GM18511 (cell line): ENCODE measurements around the gene MAGI2.

Experiments
- ATAC-seq: cut with Tn5 transposase; IDR thresholded peaks from one replicate; pipeline ENCODE4 v1.9.1; 2021; ENCODE audit warnings: mild to moderate bottlenecking, moderate library complexity; ENCODE audit not compliant: unreplicated experiment

MAGI2 gene

DNA sequence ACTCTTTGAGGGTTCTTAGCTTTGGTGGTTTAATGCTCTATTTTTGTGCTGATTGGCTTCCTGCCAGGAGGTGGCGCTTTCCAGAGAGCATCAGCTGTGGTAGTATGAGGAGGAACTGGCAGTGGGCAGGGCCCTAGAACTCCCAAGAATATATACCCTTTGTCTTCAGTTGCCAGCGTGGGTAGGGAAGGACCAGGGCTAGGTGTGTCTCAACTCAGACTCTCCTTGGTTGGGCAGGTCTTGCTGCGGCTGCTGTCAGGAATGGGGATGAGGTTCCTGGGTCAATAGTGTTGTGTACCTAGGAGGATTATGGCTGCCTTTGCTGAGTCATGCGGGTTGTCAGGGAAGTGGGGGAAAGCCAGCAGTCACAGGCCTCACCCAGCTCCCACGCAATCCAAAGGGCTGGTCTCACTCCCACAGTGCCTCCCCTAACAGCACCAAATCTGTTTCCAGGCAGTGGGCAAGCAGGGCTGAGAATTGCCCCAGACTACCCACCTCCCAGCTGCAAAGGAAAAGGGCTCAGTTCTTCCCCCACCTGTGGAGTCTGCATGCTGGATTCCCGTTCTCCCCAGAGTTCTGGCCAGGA lies 1463.4 kb downstream of the MAGI2 start:
- ATAC-seq: no peak

DNA sequence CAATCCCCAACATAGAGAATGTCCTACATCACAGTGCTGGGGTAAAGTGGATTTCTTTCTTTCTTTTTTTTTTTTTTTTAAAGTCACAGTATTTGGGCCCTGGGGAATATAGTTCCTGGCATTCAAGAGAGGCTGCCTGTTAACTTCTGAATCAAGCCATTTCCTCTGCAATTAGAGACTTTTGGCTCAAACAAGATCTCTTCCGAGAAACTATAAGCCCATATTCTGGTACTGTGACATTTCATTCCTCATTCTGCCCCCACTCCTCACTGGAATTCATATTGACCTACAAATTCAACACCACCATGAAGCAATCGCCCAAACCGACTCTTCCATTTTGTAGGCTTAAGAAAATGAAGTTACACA lies 1467.5 kb downstream of the MAGI2 start:
- no peak for ATAC-seq

GRCh38 chr7:77985232-77985973 lies 1468.1 kb downstream of the MAGI2 start:
- no peak for ATAC-seq

DNA sequence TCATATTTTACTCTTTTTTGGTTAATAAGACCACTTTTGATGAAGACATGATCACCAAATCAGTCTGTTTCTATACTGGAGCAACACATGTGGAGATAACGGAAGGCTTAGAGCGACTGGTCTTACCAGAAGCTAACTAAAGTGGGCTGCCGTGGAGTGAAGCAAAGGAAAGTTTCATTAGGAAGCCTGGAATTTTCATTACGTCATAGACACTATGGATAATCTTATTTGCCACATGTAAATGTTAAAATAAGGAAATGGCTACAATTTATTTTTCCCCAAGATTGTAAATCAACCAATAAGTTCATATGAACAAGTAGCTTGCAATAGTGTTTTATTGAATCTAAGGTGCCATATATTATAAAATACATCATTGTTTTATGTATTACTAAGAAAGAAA lies 1469.5 kb downstream of the MAGI2 start:
- ATAC-seq: no peak

- ATAC-seq: no peak
Measured at GRCh38 chr7:77982926-77983550, 1470.4 kb downstream of the MAGI2 start.

DNA sequence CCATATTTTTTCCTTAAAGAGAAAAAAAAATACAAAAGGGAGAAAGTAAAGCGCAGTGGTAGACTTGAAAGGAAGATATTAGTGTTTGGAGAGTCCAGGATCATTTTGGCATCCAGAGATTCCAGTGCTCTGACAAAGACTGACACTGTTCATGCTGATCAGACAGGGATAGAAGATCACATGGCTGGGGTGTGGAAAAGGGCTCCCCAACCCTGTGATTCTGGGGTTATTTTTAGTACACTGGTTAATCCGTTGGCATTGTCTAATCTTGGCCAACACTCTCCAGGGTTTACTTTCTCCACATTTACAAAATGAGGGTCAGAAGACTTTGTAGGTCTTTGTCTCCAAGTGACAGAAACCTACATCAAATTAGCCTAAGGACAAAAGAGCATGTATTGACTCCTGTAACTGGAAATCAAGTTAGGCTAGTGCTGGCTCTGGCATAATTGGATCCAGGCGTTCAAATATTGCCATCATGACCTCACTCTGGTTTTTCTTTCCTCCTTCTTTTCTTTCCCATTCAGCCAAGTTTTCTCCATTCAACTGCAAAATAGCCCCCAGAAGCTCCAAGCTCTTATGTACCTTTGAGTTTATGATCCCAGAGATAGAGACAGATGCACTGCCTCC lies 1473.3 kb downstream of the MAGI2 start:
- ATAC-seq: no peak

- no peak for ATAC-seq
Measured at GRCh38 chr7:77979219-77979618, 1474.2 kb downstream of the MAGI2 start.

DNA sequence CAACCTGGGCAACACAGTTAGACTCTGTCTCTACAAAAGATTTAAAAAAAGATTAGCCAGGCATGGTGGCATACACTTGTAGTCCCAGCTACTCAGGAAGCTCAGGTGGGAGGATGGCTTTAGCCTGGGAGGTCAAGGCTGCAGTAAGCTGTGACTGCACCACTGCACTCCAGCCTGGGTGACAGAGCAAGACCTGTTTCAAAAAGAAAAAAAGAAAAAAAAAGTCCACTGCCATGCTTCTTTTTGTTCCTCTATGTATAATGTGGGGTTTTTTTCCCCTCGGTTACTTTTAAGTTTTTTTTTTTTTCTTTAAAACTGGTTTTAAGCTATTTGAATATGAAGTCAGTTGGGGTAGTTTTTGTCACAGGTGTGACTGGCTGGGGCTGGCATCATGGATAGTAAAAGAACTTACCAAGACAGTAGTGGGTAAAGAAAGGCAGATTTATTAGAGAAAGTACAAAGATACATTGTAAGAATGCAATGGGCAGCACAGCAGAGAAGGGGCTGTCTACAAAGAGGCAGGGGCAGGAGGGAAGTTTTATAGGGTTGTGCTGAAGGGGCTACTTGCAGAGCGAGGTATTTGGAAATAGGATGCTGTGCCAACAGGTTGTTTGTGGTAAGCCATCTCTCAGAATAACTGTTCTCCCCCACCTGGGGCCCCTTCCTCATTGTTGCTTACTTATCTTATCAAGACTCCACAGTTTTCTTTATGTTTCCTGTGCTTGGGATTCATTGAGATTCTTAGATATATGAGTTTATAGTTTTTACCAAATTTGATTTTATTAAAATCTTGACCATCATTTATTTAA lies 1477.6 kb downstream of the MAGI2 start:
- no peak for ATAC-seq

- no peak for ATAC-seq
Measured at GRCh38 chr7:77971726-77972125, 1481.7 kb downstream of the MAGI2 start.

DNA sequence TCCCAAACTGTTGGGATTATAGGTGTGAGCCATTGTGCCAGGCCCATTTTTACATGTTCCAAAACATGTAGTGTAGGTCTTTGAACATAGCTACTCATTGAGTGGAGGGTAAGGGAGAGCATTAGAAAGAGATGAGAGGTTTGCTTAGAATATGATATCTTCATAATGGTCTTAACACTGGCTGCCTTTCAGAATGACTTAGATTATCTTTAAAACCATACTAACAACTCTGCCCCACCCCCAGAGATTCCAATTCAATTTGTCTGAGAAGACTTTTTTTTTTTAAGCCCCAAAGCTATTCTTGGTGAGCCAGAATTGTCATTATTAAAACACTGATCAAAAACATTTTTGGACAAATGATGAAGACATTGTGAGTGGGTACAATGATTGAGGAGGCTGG lies 1486.0 kb downstream of the MAGI2 start:
- ATAC-seq: no peak
